Raji (cell line): ENCODE data around the gene IFI27L1.

Source experiments
- POLR2A ChIP-seq: IDR thresholded peaks from 2 replicates; pipeline ENCODE4 v1.6.1; 2011; ENCODE audit warnings: low read depth, low read length, control low read depth; ENCODE audit not compliant: insufficient read depth

IFI27L1 gene, protein sequence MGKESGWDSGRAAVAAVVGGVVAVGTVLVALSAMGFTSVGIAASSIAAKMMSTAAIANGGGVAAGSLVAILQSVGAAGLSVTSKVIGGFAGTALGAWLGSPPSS

DNA sequence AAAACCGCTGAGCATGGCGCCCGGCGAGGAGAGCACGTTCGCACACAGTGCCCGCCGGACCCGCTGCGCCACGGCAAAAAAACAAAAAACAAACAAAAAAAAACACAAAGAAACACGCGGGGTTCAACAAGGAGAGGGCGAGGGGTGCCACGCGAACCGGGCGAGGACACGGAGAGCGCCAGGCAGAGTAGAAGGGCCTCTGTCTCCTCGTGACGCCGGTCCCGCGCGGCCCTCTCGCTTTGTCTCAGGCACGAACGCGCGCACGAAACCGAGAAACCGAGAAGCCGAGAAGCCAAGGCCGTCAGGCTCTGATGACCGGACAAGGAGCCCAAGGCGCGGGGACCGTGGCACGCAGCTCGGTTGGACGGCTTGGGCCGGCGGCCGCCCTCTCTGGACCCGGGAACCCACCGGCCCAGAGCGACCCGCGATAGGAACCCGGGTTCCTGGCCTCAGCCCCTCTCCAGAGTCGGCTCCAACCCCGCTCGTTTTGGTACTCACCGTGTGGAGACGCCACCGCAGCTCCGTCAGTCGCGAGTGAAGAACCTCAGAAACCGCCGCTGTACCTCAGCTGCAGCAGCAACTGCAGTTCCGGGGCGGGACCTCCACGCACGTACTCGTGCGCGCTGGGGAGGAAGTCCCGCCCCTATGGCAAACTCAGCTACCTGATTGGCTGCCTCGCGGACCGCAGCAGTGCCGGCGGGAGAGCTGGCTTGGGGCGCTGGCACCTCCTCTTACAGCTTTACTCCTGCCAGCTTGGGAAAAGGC lies at the start of gene IFI27L1, which contains the start of gene DDX24:
Gene IFI27L1 (plus strand): TSS at position 690 of the 765 bp plus-strand sequence. CDS start 15,628 bp downstream, outside the sequence.
Gene DDX24 (minus strand): TSS at position 582 of the 765 bp plus-strand sequence. CDS start 1,460 bp downstream, outside the sequence.
- TF ChIP-seq POLR2A = peak; percentile 94

DNA sequence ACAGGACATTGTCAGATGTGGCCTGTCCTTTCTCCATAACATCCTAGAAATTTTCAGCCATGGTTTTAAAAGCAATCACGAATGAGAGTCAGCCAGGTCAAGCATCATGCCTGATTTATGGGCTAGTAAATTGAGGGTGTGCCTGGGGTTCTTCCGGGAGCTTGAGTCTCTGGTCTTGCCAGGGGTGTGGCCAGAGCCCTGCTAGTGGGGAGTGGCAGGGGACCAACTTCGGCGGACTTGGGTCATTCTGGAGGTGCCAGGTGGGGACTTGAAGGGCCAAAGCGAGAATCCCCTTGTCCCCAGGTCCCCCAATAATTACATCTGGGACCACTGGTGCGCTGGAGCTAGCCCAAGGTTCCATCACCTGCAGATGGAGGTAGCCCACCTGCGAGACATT lies 49.2 kb upstream of the IFI27L1 start:
- no peak for TF ChIP-seq POLR2A

DNA sequence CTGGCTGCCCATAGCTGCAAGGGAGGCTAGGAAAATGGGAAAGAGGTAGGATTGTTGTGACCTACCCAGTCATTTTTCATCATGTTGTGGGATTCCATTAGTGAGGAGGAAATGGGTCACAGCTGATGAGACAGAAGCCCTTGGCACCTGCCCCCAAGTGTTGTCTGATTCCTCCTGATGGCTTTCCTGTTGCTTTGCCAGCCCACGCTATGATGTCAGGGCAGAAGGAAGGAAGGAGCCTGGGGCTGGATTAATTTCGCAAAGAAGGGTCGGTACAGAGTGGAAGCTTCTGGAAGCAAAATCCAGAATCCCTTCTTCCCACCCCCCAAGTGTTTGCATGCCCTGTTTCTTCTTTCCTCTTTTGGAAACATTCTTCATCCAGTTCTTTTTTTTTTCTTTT lies 46.2 kb upstream of the IFI27L1 start:
- no peak for TF ChIP-seq POLR2A

DNA sequence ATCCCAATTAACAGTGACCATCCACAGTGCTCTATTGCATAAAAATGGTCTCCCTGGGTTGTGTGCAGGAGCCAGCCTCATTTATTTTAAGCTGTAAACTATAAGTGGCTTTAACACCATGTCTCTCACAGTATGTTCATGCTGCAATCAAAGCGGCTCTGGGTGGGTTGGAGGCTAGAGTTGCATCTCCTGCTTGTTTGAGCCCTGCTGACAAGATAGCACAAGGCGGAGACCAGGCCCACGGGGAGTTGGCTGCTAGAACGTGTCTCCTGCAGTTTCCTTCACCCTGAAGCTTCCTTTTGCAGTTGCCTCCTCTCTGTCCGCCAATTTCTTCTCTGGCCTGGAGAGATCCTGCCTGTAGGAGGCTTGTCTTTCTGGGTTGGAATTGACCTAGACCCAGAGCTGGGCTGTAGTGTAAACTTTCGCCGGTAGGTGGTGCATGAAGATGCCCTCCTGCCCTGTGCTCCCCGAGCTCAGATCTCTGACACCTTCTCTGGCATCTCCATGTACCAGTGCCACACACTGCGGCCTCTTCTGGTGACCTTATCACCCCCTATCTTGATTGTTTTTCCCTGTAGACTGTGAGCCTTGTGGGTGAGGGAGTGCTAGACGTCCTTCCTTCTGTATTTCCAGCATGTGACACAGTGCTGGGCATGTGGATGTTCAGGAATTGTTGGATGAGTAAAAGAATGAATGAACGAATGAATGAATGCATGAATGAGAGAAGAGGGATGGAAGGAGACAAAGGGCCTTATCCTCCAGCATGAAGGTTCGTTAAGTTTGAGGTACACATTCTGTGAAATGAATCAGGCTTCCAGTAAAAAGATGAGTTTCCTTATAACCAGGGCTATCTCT lies 44.6 kb upstream of the IFI27L1 start:
- TF ChIP-seq POLR2A = no peak

DNA sequence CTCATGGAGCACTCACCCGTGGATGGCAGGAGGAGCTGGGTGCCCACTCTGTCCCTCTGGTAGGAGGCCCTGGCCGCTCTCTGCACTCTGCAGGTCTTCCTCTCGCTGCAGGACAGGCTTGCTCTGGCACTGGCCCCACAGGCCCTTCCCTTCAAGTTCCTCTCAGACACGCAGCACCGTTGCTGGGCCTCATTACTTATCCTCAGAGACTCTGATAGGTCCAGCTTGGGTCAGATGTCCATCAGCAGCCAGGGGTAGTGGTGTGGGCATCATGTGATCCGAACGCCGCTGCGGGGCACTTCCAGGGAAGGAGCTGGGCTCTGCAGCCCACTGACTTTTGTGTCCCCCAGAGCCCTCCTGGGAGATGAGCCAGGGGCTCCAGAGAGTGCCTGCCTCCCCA lies 43.2 kb upstream of the IFI27L1 start:
- no peak for TF ChIP-seq POLR2A

DNA sequence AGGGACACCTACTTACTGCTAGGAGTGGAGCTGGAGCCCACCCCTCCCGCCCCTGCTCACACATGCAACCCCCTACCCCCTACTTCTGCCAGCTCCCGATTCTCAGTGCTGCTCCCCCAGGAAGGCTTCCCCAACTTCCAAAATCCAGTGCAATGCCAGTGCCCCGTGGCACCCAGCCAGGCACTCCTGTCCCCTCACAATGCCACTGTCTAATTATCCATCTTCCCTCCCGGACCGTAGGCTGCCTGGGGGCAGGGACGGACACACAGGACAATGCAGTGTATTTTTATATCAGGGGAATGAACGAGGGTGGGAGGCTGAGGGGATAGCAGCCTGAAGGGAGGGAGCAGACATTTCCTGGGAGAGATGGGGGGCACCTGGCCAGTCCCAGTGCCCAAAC lies 42.6 kb upstream of the IFI27L1 start:
- TF ChIP-seq POLR2A = no peak

DNA sequence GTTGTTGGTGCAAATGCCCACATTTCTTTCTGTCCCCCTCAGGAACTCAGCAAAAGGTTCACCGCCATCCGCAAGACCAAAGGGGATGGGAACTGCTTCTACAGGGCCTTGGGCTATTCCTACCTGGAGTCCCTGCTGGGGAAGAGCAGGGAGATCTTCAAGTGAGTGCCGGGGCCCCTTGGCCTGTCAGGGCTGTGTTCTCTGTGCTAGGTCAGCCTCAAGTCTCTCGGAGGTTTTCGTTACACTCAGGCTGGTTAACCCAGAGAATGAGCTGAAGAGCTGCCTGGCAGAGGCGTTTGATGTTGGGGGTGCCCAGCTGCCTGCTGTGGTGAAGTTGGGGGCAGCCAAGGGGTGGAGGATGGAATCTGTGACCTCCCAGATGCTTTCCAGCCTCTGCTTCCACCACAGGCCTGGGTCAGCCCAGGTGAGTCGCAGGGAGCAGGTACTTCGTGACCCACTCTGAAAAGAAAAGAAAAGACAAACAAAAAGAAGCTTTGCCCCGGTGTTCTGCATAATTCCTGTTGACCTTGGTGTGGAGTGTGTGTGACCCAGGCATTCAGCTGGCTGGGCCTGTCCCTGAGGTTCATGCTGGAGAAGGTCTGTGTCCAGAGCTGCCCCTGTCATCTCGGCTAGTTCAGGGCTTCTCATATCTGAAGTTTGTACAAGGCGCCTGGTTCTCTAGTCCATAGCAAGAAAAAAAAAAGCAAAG lies 42.0 kb upstream of the IFI27L1 start:
- TF ChIP-seq POLR2A = no peak

DNA sequence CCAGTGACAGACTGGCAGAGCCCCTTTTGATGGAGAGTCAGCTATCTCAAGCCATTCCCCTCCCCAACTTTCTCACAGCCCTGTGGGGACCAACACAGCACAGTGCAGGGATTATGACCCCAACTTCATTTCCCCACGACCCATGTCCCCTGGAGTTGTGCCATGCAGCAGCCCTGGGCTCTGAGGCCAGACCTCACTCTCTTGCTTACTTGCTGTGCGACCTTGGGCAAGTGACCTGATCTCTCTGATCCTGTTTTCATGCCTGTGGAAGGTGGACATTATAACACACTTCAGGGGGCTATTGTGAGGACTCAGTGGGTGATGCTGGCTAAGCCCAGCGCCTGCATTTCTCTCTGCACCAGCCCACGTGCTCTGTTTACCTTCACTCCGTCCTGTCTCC lies 40.9 kb upstream of the IFI27L1 start:
- TF ChIP-seq POLR2A = no peak

DNA sequence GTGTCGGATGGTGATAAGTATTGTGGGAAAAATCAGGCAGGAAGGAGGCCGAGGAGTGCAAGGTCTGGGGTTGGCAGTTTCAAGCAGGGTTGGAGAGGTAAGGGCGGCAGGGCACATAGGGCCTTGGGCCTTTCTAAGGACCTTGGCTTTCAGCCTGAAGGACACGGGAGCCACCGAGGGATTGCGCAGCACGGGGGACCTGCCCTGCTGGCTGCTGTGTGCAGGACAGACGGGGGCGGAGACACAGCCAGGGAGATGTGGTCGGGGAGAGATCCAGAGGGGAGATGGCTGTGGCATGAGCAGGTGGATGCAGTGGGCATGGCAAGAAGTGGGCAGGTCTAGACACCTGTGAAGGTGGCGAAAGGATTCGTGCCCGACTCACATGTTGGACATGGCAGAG lies 40.3 kb upstream of the IFI27L1 start:
- no peak for TF ChIP-seq POLR2A

DNA sequence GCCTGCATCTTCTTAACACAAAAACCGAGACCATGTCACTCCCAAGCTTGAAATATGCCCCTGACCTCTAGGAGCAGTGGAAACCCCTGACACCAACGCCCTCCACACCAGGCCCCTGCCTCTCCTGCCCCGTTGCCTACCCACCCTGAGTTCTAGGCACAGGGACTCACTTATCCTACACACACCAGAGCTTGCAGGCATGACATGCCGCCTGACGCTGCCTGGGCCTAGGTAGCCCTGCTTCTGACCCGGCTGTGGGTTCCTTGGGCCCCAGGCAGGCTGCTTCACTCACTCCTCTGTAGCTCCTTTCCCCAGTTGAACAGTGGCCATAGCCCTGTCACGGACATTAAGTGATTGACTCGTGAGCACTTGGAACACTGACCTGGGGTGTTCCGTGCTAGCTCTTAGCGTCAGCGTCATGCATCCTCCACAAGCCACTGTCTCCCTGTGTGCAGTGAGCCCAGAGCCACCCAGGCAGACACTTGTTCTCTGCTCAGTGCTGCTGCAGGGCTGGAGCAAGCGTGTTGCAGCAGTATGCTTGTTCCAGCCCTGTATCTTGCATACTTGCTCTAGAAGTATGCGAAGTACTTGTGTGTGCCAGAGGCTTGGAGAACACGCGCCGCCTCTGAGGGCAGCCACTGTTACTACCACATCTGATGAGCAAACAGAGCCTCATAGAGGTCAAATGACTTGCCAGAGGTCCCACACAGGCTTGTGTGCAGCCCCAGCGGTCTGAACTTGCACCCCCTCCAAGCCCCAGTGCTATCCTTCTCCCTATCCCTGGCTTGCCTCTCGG lies 39.4 kb upstream of the IFI27L1 start:
- TF ChIP-seq POLR2A = no peak

DNA sequence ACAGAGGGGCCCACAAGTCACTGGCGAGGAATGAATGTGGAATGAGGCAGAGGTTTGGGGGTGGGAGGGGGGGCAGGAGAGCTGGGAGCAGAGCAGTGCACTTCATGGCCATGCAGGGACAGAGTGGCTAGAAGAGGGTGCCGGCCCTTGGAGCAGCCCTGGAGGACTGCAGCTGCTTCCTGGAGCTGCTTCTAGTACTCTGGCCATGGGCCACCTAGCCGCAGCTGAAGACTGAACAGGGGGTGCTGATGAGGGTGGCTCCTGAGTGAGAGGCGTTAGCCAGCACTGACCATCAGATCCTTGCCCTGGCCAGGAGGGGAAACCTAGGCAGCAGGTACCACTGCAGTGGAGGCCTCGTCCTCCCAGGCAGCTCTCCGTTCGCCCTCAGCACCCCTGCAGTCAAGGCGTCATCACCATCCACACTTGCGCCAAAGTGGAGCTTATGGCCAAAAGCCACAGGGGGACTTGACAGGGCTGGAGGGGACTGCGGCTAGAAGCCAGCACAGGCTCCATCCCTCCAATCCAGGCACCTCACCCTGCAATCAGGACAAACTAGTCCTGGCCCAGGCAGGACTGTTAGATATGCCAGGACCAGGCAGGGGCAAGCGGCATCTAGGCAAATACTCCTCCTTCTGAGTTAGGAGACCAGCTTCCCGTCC lies 38.5 kb upstream of the IFI27L1 start:
- TF ChIP-seq POLR2A = no peak

DNA sequence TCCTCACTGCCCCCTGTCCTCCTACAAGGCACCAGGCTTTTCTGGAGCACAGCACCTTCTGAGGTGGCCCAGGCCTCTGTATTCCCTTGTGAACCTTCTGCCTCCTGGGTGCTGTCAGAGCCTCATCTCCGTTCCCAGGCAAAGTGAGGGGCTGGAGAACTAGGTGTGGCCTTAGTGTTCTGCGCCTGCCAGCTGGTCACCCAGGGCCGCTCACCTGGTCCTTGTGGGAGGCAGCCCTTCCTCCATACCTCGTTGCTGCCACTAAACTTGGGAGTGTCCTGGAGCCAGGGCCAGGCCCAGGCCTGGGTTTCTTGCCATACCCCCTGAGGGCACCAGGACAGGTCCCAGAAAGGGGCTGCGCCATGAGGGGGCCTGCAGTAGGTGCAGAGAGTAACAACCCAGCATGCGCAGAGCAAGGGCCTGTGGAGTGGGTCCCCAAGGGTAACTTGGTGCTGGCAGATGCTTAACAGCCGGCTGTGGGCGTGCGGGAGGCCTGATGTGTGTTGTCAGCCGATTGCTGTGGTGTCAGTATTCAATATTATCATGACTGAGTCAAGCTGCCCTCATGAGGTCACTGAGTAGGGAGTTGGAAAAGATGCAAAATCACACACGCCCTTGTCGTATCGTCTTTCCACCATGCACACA lies 37.9 kb upstream of the IFI27L1 start:
- TF ChIP-seq POLR2A = no peak

DNA sequence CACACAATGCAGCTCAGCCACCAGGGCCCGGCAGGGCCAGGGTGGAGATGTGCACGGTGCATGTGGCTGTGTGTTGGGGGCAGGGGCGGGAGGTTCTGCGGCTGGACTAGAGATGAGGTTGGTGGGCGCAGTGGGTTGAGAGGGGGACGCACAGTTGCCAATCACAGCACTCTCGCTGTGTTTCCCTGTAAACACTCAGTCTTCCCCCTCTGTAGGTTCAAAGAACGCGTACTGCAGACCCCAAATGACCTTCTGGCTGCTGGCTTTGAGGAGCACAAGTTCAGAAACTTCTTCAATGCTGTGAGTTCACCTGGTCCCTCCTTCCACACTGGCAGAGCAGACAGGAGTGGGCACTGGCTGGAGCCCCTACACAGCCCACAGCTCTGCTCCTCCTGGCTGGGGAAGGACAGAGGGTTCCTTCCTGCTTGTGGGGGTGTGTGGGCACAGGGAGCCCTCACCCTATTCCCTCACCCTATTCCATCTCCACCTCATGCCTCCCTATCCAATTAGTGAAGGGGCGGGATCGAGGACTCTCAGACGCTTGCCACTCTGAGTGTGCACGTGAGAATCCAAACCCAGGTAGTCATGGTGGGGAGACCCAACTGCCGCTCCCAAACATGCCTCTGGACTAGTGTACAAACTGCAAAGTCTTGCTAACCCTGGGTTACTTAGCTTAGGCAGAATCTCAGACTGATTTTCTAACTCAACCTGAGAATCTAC lies 37.2 kb upstream of the IFI27L1 start:
- TF ChIP-seq POLR2A = no peak
